CD4-positive, alpha-beta T cell treated with Interleukin-6 at 100 ng/mL for 8 hours (primary cell): ENCODE results near the gene FBXO31.
"Not testable (repeated sequence)": the region's sequence is repeated elsewhere in the genome, so short reads cannot be mapped to it uniquely, and the experiment has no call there.

Experiments used
- DNase-seq: peaks from one replicate; pipeline ENCODE4 v3.0.0-alpha.2; 2020; ENCODE audit warnings: mixed read lengths, low spot score

The FBXO31 gene

GRCh38 chr16:87363771-87364455 lies 19.7 kb downstream of the FBXO31 start:
- no peak for DNase-seq

- DNase-seq = not testable (repeated sequence)
Observed at GRCh38 chr16:87362828-87363559, 20.6 kb downstream of the FBXO31 start.

- DNase-seq = no peak
Observed at GRCh38 chr16:87361916-87362619, 21.5 kb downstream of the FBXO31 start.

GRCh38 chr16:87360862-87361610 lies 22.5 kb downstream of the FBXO31 start:
- DNase-seq = no peak

GRCh38 chr16:87359121-87359520 lies 24.5 kb downstream of the FBXO31 start:
- DNase-seq = no peak

- no peak for DNase-seq
Observed at GRCh38 chr16:87358696-87359095, 24.9 kb downstream of the FBXO31 start.

- DNase-seq = no peak
Observed at GRCh38 chr16:87358250-87358649, 25.3 kb downstream of the FBXO31 start.

- DNase-seq = no peak
Observed at GRCh38 chr16:87356491-87356853, 27.1 kb downstream of the FBXO31 start.

GRCh38 chr16:87353613-87354012 lies 30.0 kb downstream of the FBXO31 start:
- no peak for DNase-seq

- no peak for DNase-seq
Observed at GRCh38 chr16:87352818-87353217, 30.8 kb downstream of the FBXO31 start.

GRCh38 chr16:87351320-87351698 lies 32.3 kb downstream of the FBXO31 start:
- DNase-seq = no peak

GRCh38 chr16:87350681-87351319 lies 32.8 kb downstream of the FBXO31 start:
- DNase-seq = no peak

- DNase-seq = no peak
Observed at GRCh38 chr16:87350031-87350430, 33.5 kb downstream of the FBXO31 start.

- no peak for DNase-seq
Observed at GRCh38 chr16:87348616-87349157, 34.9 kb downstream of the FBXO31 start.

- DNase-seq = no peak
Observed at GRCh38 chr16:87347932-87348615, 35.5 kb downstream of the FBXO31 start.

GRCh38 chr16:87346517-87347060 lies 37.0 kb downstream of the FBXO31 start:
- no peak for DNase-seq

GRCh38 chr16:87345726-87346424 lies 37.7 kb downstream of the FBXO31 start:
- no peak for DNase-seq

GRCh38 chr16:87344931-87345631 lies 38.5 kb downstream of the FBXO31 start:
- peak; percentile 76 for DNase-seq

- DNase-seq = no peak
Observed at GRCh38 chr16:87344165-87344930, 39.2 kb downstream of the FBXO31 start.
